NCI-H1092 treated with DMSO at 0.1 percent for 48 hours (cell line): ENCODE data around the gene TMPRSS13.
"Not testable (repeated sequence)": the region's sequence is repeated elsewhere in the genome, so short reads cannot be mapped to it uniquely, and the experiment has no call there.

Experiments used
- DNase-seq: peaks from one replicate; lab custom pipeline; 2025; lab: John Stamatoyannopoulos, UW

The TMPRSS13 gene

GRCh38 chr11:117872420-117872961 lies 56.7 kb downstream of the TMPRSS13 start:
- no peak for DNase-seq

DNA sequence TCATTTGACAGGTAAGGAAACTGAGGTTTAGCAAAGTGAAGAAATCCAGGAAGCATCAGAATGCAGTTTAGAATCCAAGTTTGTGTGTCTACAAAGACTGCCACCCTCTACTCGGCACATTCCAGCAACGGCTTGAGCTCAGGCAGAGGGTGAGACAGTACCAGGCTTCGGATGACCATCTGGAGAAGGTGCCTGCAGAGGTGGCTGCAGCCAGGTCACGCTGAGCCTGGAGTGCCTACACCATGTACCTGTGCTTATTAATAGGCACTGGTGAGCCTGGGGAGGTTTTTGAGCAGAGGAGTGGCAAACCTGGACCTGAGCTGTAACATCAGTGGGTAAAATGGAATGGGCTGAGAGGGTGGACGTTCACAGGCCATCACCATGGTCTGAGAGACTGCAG lies 57.4 kb downstream of the TMPRSS13 start:
- no peak for DNase-seq

- DNase-seq = no peak
These were observed 58.0 kb downstream of the TMPRSS13 start for GRCh38 chr11:117871160-117871559.

- DNase-seq = peak; percentile 73
These were observed 58.9 kb downstream of the TMPRSS13 start for GRCh38 chr11:117870103-117870952.

DNA sequence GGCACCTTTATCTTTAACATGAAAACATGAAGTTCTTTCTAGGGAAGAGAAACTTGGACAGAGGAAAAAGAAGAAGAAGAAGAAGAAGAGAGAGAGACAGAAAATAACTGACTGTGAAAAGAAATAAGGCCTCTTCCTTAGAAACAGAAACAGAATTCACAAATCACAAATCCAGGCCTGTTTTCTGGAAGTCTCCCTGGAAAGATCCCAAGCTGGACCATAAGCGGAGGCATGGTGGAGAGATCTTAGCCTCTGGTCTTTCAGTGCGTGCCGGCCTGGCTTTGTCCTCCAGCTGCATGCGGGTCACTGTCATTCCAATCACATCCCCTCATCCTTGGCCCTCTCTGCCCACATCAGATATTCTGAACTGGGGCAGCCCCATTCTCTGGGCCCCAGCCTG lies 59.6 kb downstream of the TMPRSS13 start:
- no peak for DNase-seq

DNA sequence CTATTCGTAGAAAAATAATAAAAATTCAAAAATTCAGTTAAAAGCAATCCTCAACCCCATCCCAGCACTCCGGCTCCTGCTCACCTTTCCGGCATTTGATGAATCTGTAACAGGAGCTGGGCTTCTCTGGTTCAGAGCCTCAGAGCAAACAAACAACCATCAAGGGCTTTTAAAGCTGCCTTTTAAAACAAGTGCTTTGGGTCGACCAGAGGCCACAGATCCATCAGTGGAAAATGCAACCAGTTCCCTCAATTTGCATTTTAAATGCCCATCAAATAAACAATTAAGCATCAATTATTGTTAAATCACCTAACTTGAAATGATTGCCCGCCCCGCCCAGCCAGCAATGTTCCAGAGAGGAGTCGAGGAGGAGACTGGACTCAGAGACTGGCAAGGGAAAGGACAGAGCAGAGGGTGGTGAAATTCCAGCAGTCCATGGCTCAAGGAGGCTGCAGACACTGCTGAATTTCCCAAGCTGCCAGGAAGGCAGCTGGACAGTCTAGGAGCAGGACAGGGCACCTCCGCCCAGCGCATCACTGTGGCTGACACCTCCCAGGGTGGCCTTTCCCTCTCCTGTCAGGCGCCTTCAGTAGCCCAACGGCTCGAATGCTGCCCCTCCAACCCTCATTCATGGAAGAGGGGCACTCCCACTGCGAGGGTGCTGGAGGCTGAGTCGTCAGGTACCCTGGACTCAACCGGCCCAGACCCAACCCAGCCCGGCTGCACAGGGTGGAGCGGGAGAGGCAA lies 60.2 kb downstream of the TMPRSS13 start:
- DNase-seq = peak; percentile 83

DNA sequence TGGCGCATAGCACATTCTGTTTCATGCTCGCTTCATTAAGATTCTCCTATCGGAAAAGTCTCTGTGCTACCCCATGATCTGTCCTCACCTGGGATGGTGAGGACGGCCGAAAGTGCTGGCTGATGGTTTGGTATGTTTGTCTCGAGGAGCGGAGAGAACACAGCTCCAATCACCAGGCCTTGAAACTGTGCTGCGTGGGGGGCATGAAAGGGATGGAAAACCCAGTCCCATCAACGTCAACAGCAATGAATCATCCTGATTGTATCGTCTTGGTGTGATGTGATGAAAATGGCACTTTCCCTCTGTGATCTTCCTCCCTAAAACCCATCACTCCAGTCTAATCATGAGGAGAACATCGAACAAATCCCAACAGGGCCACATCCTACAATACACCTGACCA lies 61.1 kb downstream of the TMPRSS13 start:
- no peak for DNase-seq

- DNase-seq = no peak
These were observed 62.7 kb downstream of the TMPRSS13 start for GRCh38 chr11:117866526-117866925.

DNA sequence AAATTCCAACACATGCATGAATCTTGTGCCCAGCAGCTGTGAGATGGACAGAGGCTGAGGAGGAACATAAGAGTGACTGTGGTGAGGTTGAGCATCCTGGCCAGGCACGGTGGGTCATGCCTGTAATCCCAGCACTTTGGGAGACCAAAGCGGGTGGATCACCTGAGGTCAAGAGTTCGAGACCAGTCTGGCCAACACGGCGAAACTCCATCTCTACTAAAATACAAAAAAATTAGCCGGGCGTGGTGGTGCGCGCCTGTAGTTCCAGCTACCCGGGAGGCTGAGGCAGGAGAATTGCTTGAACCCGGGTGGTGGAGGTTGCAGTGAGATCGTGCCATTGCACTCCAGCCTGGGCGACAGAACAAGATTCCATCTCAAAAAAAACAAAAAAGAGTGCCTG lies 63.7 kb downstream of the TMPRSS13 start:
- DNase-seq = not testable (repeated sequence)

DNA sequence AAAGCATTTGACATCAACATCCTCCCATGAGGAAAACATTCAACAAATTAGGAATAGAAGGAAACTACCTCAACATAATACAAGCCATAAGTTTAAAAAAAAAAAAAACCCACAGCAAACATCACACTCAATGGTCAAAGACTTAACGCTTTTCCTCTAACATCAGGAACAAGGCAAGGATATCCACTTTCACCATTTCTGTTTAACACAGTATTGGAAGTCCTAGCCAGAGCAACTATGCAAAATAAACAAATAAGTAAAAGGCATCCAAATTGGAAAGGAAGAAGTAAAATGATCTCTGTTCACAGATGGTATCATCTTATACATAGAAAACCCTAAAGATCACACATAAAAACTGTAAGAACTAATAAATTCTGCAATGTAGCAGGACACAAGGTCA lies 65.8 kb downstream of the TMPRSS13 start:
- DNase-seq = peak; percentile 13

- no peak for DNase-seq
These were observed 66.4 kb downstream of the TMPRSS13 start for GRCh38 chr11:117862753-117863152.

GRCh38 chr11:117862019-117862725 lies 67.0 kb downstream of the TMPRSS13 start:
- DNase-seq = no peak

DNA sequence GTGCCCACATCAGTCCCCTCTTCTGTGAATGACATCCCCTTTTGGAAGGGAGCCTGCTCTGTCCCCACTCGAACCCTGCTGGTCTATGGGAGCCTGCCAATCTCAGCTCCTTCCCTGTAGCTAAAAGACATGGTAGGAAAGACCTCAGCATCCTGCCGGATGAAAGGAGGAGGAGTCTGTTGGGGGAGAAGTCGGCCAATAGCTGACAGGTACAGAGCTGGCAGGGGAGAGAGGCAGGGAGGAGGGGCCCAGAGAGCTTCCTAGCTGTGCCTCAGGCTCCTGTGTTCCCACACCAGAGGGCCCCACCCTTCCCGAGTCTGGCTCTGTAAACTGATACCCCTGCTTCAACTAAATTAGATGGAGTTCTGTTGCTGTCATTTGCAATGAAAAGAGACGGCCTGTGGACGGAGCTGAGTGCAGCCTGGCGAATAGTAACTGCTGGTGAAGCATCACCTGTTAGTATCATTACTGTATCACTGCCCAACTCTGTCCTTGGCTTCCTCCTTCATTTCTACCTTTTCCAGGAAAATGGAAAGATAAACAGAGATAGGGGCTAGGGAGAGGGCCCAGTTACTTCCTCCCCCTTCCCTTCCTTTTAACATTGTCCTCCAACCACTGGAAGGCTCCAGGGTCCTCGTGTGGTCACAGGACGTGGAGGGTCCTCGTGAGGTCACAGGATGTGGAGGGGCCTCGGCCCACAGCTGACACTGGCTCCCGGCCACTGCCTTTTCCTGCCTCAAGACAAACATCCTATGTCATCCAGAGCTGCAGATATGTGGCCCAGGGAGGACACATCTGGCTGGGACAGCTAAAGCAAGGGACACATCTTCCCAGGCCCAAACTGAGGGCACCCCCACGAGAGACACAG lies 67.8 kb downstream of the TMPRSS13 start:
- peak; percentile 81 for DNase-seq

DNA sequence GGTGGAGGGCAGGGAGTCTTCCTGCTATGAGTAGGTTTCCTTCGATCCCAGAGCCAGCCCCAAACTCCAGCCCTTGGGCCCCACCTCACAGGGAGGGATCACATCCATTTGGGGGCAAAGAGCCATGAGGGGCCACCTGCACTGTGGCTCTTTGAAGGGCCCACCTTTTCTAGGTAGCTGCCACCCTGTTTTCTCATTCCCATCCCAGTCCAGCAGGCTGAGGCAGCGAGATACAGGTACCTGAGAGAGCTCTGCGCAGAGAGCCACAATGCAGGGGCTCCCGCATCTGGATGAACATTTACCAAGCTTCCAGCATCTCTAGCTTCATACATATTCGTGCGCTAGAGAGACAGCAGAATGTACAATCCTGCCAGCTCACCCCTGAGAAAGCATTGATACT lies 69.1 kb downstream of the TMPRSS13 start:
- DNase-seq = no peak

- DNase-seq = peak; percentile 12
These were observed 69.6 kb downstream of the TMPRSS13 start for GRCh38 chr11:117859488-117860112.

GRCh38 chr11:117859061-117859460 lies 70.1 kb downstream of the TMPRSS13 start:
- no peak for DNase-seq

DNA sequence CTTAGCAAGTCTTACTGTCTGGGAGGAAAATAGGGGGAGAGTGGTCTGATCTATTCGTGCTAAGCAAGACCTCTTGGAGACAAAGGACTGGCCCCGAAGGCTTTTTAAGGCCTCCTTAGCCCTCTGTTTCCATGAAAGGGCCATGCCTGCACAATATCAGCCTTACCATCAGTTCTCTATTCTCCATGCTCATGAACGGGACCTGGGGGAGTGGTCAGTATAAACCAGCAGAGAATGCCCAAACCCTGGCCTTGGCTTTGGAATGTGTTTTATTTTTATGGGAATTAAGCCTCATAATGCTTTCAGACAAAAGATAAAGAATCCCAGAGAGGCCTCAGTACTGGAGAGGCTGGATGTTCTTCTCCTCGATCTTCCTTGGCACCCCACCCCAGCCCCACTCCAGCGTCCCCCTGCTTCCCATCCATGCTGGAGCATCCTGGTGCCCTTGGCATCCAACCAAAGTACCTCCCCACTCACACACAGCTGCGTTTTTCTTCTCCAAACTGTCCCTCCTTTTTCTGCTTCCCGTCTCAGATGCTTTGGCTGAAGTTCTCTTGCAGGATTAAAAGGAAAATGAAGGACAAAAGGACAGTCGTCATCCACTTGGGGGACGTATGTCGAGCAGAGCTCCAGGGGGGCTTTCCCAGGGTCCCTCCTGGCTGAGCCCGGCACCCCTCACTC lies 71.3 kb downstream of the TMPRSS13 start:
- DNase-seq = no peak

DNA sequence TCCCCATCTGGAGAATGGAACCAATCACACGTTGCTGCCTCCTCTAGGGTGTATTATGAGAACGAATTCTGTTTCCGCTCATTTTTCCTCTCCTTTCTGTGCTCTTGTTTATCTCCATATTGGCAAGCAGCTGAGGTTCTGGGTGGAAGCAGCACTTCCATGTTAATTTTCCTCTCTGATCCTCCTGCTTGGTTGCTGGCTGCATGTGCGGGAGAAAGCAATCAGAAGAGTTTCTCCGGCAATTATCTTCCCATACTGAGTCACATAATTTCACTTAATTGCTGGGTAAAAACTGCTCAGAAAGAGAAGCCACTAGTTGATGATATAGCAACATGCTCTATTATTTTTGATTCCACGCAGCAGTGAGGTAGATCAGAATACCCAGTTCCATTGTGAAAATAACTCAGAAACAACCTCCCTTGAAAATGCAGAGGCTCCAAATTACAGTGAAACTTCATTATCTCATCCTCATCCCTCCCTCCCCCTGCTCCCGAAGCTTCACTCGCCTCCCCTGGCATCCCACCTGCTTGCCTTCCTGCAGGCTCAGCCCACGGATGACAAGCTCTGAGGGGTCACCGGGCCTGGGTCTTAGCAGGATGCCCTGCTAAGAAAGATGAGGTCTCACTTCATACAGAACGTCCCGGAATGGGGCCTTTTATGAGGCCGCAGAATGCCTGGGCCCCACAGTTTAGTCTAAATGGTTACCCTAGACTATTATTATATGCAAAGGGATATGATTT lies 73.1 kb downstream of the TMPRSS13 start:
- no peak for DNase-seq

GRCh38 chr11:117855186-117855845 lies 73.9 kb downstream of the TMPRSS13 start:
- DNase-seq = no peak
